Measurements from ENCODE around the gene RAB24.
"Not testable (repeated sequence)": the region's sequence is repeated elsewhere in the genome, so short reads cannot be mapped to it uniquely, and the experiment has no call there.

Gene RAB24

GRCh38 chr5:177291735-177292134, 11.8 kb downstream of the RAB24 start:
- no peak for DNase-seq

GRCh38 chr5:177290816-177291596, 12.5 kb downstream of the RAB24 start:
- DNase-seq, result no peak

DNA sequence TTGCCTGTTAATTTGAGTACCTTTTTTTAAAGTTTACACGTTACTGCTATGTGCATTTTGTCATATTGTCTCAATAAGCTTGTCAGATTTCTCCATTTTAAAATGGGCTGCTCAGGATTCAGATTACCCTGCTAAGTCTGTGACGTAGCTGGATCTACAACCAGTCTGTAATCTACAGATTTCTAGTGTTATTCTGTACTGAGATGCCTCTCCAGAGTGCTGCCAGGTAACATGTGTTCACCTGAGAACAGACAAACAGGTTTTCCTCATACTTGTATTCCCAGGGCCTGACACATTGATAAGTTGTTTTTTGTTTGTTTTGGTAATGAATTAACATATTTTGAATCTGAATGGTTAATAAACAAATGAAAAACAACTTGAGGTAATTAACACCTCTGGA, 15.3 kb downstream of the RAB24 start:
- no peak for DNase-seq

- DNase-seq, result no peak
Observed at GRCh38 chr5:177276886-177277285, 26.6 kb downstream of the RAB24 start.

DNA sequence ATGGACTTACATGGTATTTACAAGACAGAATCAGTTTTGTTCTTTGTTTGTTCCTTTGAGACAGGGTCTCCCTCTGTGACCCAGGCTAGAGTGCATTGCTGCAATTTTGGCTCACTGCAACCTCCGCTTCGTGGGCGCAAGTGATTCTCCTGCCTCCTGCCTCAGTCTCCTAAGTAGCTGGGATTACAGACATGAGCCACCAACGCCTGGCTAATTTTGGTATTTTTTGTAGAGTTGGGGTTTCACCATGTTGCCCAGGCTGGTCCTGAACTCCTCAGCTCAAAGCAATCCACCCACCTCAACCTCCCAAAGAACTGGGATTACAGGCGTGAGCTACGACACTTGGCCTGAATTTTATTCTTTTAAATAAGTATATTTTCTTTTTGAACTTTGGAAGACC, 27.6 kb downstream of the RAB24 start:
- no peak for DNase-seq

DNA sequence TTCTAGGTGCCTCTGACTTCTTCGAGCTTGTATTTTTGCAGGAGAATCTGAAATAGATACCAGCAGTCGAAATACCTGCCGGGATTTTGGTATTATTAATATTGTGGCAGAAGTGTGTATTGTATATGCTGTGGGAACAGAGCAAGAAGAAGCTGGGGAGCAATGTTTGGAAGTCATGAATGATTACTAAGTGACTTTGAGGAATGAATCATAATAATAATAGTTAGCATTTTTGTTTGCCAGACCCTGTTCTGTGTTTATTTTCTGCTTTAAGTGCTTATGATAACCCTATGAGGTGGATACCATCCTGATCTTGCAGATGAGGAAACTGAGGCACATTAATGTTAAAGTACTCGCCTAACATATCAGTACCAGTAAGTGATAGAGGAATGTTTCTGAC, 32.4 kb downstream of the RAB24 start:
- DNase-seq, result no peak

DNA sequence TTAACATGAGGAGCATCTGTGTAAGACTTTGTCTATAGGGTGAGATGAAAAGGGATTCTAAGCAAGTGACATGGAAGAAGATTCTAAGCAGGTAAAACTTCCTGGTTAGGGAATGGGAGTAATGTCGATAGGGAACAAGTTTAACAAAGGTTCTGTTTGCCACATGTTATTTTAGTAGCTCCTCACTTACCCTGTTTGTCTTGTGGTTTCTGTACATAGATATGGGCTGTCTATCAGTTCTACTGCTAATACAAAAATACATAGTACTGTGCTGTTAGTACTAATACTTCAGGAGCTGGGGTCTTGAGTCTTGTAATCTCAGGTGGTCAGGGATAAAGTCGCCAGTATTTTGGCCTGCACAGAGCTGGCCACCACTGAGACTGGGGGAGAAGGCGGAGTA, 32.9 kb downstream of the RAB24 start:
- DNase-seq, result no peak

DNA sequence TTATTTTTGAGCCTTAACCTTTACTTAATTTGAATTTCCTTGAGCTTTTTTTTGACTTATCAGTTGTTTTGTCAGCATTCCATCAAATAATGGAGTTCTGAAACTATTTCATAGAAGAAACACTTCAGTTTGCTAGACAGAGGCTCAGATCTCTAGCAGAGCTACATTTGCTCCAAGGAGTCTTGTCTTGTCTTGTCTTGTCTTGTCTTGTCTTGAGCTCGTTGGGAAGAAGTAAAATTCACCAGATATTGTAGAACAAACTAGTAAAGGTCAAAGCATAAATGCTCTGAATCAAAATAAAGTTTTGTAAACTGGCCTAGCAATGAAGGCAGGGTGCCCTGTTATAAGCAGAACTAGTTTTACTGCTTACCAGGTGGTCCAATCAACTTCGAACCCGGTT, 33.5 kb downstream of the RAB24 start:
- DNase-seq, result no peak

DNA sequence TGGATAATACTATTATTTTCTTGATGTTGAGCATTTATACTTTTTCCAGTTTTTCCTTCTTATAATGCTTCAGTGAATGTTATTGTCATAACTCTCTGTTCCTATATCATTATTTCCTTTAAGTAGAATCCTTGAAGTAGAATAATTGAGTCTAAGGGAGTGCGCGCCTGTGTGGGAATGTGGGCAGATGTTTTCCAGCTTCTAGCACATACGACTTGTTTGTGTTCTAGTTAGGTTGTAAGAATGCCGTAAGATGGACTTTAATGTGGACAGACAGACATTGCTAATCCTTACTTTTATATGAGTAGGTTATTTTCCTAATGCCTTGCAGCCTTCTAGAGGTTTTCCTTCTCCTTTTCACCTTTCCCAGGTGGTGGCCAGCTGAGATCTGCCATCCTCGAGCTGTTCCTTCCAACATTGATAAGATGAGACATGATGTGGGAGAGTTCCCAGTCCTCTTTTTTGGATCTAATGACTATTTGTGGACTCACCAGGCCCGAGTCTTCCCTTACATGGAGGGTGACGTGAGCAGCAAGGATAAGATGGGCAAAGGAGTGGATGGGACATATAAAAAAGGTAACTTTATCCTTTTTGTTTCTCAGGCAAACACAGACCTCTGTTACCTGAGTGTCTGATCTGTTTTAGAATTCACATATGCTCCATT, 34.2 kb downstream of the RAB24 start:
- no peak for DNase-seq

DNA sequence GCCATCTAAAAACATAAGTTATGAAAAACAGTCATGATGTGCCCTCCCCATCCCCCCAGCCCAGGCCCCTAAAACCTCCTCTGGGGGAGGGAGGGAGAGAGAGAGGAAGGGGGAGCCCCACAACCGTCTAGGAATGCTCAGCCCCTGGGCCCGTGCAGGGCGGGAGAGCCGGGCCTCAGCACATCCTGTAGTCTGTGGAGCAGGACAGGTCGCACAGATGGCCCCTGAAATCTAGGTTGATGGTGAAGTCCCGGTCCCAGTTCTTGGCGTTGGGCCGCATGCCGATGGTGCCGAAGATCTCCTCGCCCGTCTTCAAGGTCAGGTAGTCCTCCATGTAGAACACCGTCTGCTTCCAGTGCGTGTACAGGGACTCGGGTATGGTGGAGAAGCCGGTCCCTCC, 38.1 kb downstream of the RAB24 start:
- DNase-seq, result no peak

GRCh38 chr5:177264178-177264577, 39.3 kb downstream of the RAB24 start:
- DNase-seq, result no peak

DNA sequence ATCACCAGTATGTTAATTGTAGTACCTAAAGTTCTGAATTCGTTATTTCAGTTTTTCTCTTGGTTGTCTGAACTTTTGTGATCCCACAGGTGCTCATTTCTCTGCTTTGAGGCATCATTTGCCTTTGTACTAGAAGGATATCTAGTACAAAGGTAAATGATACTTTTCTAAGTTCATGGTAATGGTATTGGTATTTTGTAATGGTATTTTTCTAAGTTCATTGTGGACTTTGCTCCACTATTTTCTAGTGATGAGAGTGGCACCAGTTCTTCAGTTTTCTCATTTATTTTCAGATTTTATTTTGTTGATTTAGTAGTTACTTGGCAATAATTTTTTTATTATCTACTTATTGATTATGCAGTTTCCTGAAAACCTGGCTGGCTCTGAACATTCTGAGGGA, 42.0 kb downstream of the RAB24 start:
- no peak for DNase-seq

- no peak for DNase-seq
Observed at GRCh38 chr5:177260961-177261360, 42.6 kb downstream of the RAB24 start.

DNA sequence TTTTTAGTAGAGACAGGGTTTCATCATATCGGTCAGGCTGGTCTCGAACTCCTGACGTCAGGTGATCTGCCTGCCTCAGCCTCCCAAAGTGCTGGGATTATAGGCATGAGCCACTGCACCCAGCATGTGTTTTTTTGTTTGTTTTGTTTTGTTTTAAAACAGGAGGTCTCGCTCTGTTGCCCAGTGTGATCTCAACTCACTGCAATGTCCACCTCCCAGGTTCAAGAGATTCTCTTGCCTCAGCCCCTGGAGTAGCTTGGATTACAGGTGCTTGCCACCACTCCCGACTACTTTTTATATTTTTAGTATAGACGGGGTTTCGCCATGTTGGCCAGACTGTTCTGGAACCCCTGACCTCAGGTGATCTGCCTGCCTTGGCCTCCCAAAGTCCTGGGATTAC, 44.8 kb downstream of the RAB24 start:
- not testable (repeated sequence) for DNase-seq

- no peak for DNase-seq
Observed at GRCh38 chr5:177256296-177256695, 47.2 kb downstream of the RAB24 start.

GRCh38 chr5:177253252-177253651, 50.3 kb downstream of the RAB24 start:
- DNase-seq, result no peak

Data from activated CD4-positive, alpha-beta T cell treated with anti-CD3 and anti-CD28 coated beads, Interleukin-2, amount 50 U/mL, for 4 hours (primary cell).